ENCODE data around the gene ACTN1. TPM values are rescaled to one million over a fixed set of nuclear protein-coding genes. Genes with fewer than 3 reads are reported as not detected.

Gene ACTN1
- total and polyA plus RNA-seq, 2 experiments from 2014 or later: 88.0 to 163 TPM

DNA sequence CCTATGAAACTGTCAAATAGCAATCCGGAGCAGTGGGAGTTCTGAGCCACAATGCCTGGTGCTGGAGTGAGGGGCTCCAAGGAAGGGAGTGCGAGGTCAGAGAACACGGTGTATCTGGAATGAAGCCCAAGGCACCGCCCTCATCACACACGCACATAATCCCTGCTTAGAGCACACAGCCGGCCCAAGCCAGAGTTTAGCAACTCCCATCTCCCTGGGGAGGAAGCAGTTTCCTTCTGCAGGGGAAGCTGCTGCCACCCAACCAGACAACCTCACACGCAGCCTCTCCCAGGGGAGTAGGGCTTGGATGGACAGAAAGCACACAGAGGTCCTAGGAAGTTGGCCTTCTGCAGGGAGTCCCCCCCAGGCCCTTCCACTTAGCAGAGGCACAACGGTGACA, 31.3 kb downstream of the ACTN1 start:
- WGBS (ENCODE audit: low lambda C conversion rate, missing lambda C conversion rate): 26% methylated on average over 8 of the region's 8 CpGs
- no peak overlapping the region for H3K4me3 ChIP-seq
- peak; percentile 83 for DNase-seq (ENCODE audit: low spot score)
- H3K27ac ChIP-seq: peak overlapping the region; percentile 65
- no peaks in the 10 kb centered on the region for H3K9me3 ChIP-seq (ENCODE audit: low read depth)
- H3K4me2 ChIP-seq: peak overlapping the region; percentile 60
- no peak overlapping the region for H2AFZ ChIP-seq
- no peaks in the 10 kb centered on the region for H3K27me3 ChIP-seq
- peaks cover 70% of the 10 kb centered on the region for H3K4me1 ChIP-seq (ENCODE audit: insufficient read depth)
- H4K20me1 ChIP-seq (ENCODE audit: insufficient read depth, poor library complexity, severe bottlenecking): peaks cover 9% of the 10 kb centered on the region
- H3K79me2 ChIP-seq: peaks cover 96% of the 10 kb centered on the region
- no peaks in the 10 kb centered on the region for H3K36me3 ChIP-seq (replicated peaks; ENCODE audit: insufficient read depth, low read depth)
- H3K9me2 ChIP-seq (replicated peaks; ENCODE audit: insufficient read depth): no peaks in the 10 kb centered on the region
- TF ChIP-seq, protein P1, sequence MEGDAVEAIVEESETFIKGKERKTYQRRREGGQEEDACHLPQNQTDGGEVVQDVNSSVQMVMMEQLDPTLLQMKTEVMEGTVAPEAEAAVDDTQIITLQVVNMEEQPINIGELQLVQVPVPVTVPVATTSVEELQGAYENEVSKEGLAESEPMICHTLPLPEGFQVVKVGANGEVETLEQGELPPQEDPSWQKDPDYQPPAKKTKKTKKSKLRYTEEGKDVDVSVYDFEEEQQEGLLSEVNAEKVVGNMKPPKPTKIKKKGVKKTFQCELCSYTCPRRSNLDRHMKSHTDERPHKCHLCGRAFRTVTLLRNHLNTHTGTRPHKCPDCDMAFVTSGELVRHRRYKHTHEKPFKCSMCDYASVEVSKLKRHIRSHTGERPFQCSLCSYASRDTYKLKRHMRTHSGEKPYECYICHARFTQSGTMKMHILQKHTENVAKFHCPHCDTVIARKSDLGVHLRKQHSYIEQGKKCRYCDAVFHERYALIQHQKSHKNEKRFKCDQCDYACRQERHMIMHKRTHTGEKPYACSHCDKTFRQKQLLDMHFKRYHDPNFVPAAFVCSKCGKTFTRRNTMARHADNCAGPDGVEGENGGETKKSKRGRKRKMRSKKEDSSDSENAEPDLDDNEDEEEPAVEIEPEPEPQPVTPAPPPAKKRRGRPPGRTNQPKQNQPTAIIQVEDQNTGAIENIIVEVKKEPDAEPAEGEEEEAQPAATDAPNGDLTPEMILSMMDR (IDR thresholded peaks at IDR 0.05; ENCODE audit: poor library complexity): no peak
- no peak for TF ChIP-seq EZH2phosphoT487 (IDR thresholded peaks at IDR 0.05; ENCODE audit: low read depth, severe bottlenecking, unreplicated experiment)
- no peak for TF ChIP-seq EZH2 (IDR thresholded peaks at IDR 0.05; ENCODE audit: borderline replicate concordance)

DNA sequence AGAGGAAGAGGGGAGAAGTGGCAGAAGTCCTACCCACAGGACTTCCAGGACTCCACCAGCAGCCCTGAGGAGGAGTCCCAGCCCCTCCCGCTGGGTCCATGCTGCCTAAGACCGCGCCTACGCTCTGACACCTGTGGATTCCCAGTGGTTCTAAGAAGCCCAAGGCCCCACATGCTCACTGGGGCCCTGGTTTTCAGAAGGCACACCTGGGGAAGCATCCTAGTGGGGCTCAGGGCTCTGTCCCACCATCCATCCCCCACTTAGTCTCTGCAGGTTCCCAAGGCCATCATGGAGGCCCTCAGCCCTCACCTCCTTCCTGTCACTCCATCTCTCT, 32.6 kb downstream of the ACTN1 start:
- TF ChIP-seq, protein P1 (IDR thresholded peaks at IDR 0.05; ENCODE audit: poor library complexity): no peak
- TF ChIP-seq EZH2 (IDR thresholded peaks at IDR 0.05; ENCODE audit: borderline replicate concordance): no peak
- no peak for TF ChIP-seq EZH2phosphoT487 (IDR thresholded peaks at IDR 0.05; ENCODE audit: low read depth, severe bottlenecking, unreplicated experiment)

DNA sequence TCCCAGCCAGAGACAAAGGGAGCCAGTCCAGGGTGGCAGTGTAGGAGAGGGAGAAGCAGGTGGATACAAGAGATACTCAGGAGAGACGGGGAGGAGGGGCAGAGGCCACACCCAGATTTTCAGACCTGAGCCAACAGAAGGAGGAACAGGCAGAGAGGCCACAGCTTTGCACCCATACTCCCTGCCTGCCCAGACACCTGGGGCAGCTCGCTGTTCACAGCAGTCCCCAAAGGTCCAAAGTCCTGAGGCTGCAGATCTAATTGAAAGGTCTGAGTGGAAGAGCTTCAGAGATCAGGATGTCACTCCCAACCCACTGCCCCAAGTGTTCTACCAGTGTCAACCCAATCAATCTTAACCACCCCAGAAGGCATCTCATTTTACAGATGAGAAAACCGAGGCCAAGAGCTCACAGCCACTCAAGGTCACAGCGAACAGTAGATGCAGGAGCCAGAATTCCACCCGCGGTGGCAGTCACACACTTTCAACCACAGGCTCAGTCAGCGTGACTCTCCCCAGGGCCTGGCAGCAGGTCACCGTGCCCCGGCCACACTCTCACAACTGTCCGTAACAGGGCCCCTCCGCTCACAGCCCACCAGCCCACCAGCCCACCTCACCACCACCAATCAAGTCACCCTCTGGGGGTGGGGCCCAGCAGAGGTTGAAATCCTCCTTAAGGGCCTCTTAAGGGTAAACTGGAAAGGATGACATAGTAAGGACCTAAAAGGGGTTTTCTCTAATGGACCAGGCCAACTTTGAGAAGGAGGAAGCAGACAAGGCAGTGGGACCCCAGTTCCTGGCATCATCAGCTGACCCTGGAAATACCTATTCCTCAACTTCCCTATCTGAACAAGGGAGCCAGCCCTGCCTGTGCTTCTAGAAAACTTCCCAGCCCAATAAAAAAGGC, 33.3 kb downstream of the ACTN1 start:
- H3K9me2 ChIP-seq (replicated peaks; ENCODE audit: insufficient read depth): no peaks in the 10 kb centered on the region
- peaks cover 96% of the 10 kb centered on the region for H3K79me2 ChIP-seq
- H3K4me2 ChIP-seq: peak overlapping the region; percentile 16
- 85% methylated on average over 10 of the region's 11 CpGs for WGBS (ENCODE audit: low lambda C conversion rate, missing lambda C conversion rate)
- no peak overlapping the region for H3K4me3 ChIP-seq
- H4K20me1 ChIP-seq (ENCODE audit: insufficient read depth, poor library complexity, severe bottlenecking): peaks cover 9% of the 10 kb centered on the region
- H3K27ac ChIP-seq: peak overlapping the region; percentile 51
- no peaks in the 10 kb centered on the region for H3K27me3 ChIP-seq
- H2AFZ ChIP-seq: no peak overlapping the region
- no peak for DNase-seq (ENCODE audit: low spot score)
- no peaks in the 10 kb centered on the region for H3K9me3 ChIP-seq (ENCODE audit: low read depth)
- TF ChIP-seq EZH2phosphoT487 (IDR thresholded peaks at IDR 0.05; ENCODE audit: low read depth, severe bottlenecking, unreplicated experiment) (no peak), EZH2 (IDR thresholded peaks at IDR 0.05; ENCODE audit: borderline replicate concordance) (no peak)
- TF ChIP-seq, protein P1 (IDR thresholded peaks at IDR 0.05; ENCODE audit: poor library complexity): no peak
- H3K36me3 ChIP-seq (replicated peaks; ENCODE audit: insufficient read depth, low read depth): no peaks in the 10 kb centered on the region
- peaks cover 59% of the 10 kb centered on the region for H3K4me1 ChIP-seq (ENCODE audit: insufficient read depth)

More for the DNA sequence above, 32.6 kb downstream of the ACTN1 start:
- Histone ChIP-seq H3K4me3 (no peak overlapping the region), H3K36me3 (replicated peaks; ENCODE audit: insufficient read depth, low read depth) (no peaks in the 10 kb centered on the region), H3K9me3 (ENCODE audit: low read depth) (no peaks in the 10 kb centered on the region), H3K4me2 (no peak overlapping the region), H3K27ac (peak overlapping the region; percentile 51), H2AFZ (no peak overlapping the region), H3K79me2 (peaks cover 96% of the 10 kb centered on the region), H3K27me3 (no peaks in the 10 kb centered on the region), H3K4me1 (ENCODE audit: insufficient read depth) (peaks cover 65% of the 10 kb centered on the region), H4K20me1 (ENCODE audit: insufficient read depth, poor library complexity, severe bottlenecking) (peaks cover 9% of the 10 kb centered on the region), H3K9me2 (replicated peaks; ENCODE audit: insufficient read depth) (no peaks in the 10 kb centered on the region)
- WGBS (ENCODE audit: low lambda C conversion rate, missing lambda C conversion rate): 96% methylated on average over 4 of the region's 4 CpGs
- DNase-seq (ENCODE audit: low spot score): no peak

Measured in hepatocyte (in vitro differentiated cells).